DMS 273 (cell line): ENCODE results near the gene EIF2B4.
"Not testable (repeated sequence)": the region's sequence is repeated elsewhere in the genome, so short reads cannot be mapped to it uniquely, and the experiment has no call there.

Source experiments
- DNase-seq: peaks from one replicate; lab custom pipeline; 2025; ENCODE audit not compliant: unreplicated experiment; lab: John Stamatoyannopoulos, UW

The EIF2B4 gene

DNA sequence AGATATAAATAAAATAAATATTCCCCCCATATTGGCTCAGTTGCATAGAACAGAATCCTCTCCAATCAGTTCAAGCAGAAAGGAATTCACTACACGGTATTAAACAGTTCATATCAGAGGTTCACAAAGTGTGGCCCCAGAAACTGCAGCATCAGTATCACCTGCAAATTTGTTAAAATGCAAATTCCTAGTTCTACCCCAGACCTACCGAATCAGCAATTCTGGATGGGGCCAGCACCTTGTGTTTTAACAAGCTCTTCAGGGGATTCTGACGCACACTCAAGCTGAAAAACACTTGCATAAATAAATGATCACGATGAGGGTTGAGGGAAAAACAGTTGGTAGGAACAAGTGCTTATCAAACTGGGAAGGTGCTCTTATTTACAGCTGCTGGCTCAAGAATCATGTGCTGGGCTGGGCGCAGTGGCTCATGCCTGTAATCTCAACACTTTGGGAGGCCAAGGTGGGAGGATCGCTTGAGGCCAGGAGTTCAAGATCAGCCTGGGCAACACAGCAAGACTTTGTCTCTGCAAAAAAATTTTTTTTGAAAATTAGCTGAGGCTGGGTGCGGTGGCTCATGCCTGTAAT, 19.9 kb downstream of the EIF2B4 start:
- no peak for DNase-seq

DNA sequence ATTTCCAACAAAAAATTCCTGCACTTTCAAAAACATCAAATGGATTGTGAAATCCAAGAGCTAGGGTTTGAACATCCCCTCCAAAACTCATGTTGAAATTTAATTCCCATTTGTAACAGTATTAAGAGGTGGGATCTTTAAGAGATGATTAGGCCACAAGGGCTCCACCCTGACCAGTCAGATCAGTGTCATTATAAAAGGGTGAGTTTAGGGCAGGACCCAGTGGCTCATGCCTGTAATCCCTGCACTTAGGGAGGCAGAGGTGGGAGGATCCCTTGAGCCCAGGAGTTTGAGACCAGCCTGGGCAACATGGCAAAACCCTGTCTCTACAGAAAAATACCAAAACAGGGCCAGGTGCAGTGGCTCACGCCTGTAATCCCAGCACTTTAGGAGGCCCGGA, 22.5 kb downstream of the EIF2B4 start:
- no peak for DNase-seq

DNA sequence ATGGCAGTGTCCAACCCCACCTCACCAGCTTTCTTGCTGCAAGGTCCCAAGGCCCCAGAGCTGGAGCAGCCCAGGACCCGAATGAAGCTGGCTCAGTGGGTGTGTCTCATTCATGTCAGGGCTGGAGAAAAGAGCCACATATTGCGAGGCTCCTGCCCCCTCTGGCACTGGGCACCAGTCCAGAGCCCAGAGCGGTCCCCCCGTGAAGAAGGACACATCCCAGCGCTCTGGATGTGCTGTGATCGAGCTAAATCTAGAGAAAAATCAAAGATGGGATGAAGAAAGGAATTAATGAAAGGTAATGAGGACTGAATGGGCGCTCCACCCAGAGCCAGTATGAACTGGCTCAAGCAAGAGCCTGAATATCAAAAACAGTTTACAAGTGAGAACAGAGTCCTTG, 34.0 kb downstream of the EIF2B4 start:
- DNase-seq, result no peak

DNA sequence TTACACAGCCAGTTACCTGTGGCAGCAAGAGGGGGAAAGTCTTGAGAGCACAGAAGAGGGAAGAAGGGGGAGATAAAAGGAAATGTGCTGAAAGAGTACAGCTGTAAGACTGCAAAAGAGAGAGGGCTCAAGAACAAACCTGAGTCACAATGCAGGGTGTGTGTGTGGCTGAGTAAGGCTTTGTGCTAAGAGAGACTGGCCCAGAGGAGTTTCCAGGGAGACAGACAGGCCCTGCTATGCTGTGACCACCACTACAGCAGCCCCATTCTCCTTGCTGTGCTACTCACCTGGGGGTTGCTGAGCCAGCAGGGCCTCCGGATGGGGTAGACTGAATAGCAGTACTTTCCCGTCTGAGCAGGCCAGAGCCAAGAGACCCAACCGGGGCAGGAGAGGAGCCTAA, 34.8 kb downstream of the EIF2B4 start:
- no peak for DNase-seq

DNA sequence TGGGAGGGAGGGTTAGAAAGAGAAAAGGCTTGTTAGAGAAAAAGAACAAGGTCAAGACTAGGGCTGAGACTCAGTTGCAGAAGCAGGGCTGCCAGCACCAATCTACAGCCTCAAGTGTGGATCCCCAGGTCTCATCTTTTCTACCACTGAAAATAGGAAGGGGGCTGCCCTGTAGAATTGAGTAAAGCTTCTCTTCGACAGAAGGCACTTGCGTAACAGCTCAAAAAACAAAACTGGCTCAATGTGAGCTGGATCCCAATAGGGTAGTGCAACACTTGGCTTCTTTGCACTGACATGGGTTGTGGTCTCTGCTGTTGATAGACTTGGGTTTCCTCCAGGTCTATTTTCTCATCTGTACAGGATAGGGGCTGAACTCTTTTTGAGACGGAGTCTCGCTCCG, 45.4 kb downstream of the EIF2B4 start:
- DNase-seq, result no peak

DNA sequence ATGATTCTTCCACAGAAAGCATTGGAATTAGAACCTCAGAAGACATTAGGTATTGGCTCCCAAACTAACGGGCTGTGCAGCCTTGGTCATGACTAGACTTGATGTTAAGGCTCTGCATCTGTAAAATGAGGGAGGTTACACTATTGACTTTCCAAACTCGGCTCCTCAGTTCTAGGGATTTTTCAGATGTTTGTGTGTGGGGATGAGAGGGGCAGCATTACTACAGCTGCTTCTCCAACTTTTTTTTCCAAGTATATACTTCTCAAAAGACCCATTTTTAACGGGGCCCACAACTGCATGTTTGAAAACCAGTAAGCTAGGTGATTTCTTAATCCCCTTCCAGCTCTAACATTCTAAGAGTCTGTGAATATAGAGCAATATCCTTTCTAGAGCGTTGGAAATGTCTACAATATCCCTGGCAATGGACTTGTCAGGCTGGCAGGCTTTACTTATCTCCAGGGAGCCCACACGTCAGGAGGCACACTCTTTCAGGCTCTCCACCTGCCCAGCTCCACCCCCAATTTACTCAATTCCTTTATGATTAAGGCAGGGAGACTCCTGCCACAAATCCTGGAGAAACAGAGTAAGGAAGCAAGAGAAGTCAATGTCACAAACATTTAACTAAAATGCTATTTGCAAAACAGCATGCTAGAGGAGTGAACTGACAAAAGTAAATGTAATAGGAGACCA, 46.4 kb downstream of the EIF2B4 start:
- peak; percentile 37 for DNase-seq

DNA sequence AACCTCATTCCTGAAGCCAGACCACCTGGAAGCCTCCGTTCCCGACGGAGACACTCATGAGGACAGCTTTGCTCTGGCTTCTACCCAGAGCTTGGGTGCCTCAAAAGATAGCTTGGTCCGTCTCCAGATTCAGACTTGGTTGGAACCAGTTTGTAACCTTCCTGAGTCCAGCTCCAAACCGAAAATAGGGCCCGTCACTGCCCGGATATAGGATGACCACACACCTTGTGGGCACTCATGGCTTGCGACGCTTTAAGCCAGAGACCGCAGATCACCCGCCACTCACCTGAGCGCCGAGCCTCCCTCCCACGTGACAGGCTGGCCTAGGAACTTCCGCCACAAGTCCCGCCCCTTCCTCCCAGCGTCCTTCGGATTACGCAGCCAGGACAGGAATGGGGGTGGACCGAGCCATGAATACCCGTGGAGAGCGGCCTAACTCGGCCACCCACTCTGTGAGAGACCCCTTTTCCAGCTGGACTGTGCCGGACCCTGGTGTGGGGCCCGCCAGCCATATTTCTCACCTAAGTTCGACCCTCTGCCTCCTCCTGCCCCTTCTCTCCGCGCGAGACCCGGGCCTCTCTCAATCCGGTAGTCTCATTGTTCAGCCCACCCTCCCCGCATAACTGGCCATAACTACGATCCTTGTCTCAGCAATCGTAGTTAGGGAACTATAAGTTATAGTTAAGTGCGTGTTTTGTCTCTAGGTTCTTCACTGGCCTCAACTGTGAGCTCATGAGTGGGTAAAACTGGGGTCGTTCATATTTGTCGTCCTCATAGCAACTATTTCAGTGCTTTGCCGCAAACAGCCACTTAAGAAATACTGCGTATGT, 47.2 kb downstream of the EIF2B4 start, which contains the start of gene MPV17:
Gene MPV17 (minus strand): TSS at position 332 of the 830 bp plus-strand sequence. CDS start 580 bp downstream, outside the sequence.
- peak; percentile 96 for DNase-seq

DNA sequence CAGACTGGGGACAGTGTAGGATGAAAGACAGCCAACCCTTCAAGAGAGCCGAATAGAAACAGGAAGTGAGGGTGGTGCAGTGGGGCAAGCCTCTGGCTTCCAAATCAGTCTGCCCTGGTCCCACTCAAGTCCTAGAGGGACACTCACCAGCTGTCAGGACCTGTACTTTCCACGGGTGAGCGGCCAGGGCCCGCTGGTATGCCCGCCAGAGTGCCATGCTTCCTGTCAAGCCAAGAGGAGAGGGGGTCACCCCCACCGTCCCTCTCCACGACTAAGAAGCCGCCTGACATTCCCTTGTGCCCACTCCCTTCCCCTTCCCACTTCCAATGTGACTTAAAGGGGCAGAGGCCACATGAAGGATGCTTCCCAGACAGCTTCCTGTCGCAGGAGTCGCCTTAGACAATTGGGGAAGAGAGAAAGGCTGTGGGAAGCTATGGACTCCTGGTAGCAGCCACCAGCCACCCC, 47.8 kb downstream of the EIF2B4 start:
- no peak for DNase-seq

DNA sequence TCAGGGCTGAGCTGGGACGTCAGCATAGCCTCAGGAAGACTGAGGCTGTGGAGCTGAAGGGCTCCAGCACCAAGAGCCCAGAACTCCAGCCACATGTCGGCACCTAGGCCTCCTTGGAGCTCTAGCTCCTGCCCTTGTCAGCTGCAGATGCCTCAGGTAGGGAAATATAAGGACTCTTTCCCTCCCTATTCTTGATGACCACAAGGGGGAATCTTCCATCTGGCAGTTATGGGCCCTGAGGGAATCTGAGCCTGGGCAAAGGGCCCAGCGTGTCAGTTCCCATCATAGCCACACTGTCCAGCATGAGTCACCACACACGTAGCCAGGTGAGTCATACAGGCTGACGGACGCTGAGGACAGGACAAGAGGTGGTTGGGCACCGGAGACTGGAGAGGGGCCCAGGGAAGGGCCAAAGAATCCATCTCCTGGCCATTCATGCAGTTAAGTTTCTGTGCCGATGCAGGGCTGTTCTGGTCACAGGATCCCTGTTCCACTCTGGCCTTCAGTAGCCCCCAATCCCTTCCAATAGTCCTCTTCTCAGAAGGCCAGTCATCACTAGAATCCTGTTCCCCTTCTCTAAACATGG, 49.1 kb downstream of the EIF2B4 start:
- DNase-seq, result peak; percentile 89

DNA sequence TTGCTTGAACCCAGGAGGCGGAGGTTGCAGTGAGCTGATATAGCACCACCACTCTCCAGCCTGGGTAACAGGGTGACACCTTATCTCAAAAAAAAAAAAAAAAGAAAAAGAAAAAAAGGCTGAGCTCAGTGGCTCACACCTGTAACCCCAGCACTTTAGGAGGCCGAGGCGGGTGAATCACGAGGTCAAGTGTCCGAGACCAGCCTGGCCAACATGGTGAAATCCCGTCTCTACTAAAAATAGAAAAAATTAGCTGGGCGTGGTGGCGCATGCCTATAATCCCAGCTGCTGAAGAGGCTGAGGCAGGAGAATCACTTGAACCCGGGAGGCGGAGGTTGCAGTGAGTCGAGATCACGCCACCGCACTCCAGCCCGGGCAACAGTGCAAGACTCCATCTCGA, 50.3 kb downstream of the EIF2B4 start:
- not testable (repeated sequence) for DNase-seq

DNA sequence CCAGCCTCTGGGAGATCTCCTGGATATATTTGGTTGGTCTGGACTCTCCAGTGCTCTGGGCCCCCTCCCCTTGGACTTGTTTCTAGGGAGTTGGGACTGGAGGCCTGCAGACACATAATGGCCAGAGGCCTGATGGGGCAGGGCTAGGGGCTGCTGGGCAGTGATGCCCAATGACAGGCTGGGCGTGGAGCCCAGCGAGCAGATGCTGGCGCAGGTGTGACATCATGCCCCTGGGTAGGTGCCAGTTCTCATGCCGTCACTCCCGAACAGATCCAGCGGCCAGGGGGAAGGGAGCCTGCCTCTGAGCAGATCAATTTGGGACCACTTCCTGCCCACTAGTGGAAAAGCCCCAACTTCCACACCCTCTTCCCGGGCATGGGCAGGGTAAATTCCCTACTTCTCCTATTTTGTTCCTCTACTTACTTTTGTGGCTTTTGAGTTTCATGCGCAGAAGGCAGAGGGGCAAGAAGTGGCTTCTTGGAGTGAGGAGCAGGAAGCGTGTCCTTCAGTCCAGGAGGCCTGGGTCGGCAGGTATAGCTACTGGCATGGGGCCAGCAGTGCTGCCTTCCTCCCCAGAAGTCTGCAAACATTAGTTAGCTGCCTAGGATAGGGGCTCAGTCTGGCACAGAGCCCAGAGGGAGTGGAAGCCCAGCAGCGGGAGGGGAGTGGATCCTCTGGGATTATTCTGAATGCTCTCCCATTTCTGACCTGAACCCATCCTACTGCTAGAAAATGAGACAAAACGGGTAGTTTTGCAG, 53.3 kb downstream of the EIF2B4 start:
- DNase-seq, result peak; percentile 84

DNA sequence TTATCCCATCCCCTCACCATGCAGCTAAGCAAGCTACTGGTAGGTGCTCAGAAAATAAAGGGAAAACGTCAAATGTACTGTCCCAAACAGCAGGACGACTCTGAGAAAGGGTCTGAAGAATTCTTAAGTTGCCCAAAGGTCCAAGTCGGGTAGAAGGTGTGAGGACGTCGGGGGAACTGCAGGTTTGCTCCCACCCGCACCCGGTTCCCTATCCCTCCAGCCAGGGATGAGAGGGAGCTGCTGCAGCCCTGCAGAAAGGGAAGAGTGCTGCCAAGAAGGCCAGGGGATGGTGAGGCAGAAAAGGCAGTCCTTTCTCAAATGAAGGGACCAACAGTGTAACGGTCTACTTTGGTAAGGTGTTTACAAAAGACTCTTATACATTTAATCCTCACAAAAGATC, 55.0 kb downstream of the EIF2B4 start:
- DNase-seq, result no peak

DNA sequence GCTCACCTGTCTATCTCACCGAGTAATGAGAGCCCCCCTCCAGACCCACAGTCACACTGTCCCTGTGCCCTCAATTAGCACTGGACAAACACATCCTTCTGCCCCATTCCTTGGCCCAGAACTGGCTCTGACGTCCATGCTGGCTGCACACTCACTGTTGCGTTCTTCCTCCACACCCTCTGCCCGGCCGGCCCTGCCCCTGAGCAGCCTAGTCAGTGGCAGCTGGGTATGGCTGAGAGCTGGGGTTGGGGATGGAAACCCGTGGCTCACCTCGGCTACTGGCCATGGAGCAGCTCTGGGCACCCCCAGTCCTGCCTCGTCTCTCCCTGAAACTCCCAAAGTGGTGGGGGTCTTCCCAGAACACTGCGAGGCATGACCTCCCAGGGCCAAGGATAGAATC, 55.4 kb downstream of the EIF2B4 start:
- no peak for DNase-seq
